ENCODE measurements around the gene SLC45A3.

The SLC45A3 gene

DNA sequence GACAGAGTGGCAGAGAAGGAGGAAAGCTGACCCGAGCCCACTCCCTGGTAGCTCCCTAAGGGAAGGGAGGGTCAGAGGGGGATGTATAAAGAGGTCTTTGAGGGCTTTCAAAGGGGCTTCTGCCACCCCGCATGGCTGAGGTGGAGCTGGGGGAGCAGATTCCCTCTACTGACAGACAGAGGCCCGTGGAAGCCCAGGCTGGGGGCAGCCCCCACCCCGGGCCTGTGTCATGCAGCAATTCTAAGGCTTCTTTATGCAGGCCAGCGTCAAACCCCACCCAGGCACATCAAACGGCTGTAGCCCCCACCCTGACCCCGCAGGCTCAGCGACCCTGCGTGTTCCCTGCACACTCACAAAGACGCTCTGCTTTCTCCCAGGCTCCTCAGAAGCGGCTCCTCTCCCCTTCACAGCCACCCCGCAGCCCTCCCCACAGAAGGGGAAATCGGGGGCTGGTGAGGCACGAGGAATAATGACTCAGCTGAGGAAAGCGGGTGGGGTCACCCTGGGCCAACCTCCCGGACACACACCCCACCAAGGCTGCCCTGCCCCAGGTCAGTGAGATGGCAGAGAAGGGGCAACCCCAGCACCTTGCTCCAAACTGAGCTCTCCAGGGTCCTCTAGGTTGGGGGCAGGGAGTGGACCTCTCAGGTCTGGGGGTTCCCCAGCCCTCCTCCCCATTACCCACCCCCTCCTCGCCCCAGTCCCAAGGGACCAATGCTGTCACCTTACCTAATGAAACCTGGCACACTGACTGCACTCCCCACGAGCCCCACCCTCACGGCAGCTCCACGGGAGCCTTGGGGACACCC is 10.8 kb downstream of the SLC45A3 start:
- peak in 30 of 56 donors; percentile 25 to 69 (median 56) for DNase-seq

DNA sequence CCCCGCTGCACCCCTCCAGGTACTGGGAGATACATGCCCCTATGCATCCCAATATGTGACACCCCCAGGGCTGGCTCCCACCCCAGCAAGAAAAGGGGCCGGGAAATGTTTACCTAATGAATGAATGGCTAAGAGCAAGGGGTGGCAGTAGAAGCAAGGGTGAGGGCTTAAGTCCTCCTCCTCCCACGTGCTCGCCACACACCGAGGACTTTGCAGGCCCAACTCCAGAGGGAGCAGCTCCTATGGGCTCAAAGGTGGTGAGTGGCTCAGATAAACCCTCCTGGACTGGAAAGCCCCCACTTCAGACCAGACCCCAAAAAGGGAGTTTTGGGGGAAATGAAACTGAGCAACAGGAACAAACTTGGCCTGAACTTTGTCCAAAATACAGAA is 11.4 kb downstream of the SLC45A3 start:
- peak in 1 of 56 donors; percentile 32 for DNase-seq

- peak in 14 of 56 donors; percentile 20 to 56 (median 37) for DNase-seq
These were observed 12.2 kb downstream of the SLC45A3 start for GRCh38 chr1:205667909-205668643.

- no peak for DNase-seq
These were observed 13.7 kb downstream of the SLC45A3 start for GRCh38 chr1:205666372-205667166.

DNA sequence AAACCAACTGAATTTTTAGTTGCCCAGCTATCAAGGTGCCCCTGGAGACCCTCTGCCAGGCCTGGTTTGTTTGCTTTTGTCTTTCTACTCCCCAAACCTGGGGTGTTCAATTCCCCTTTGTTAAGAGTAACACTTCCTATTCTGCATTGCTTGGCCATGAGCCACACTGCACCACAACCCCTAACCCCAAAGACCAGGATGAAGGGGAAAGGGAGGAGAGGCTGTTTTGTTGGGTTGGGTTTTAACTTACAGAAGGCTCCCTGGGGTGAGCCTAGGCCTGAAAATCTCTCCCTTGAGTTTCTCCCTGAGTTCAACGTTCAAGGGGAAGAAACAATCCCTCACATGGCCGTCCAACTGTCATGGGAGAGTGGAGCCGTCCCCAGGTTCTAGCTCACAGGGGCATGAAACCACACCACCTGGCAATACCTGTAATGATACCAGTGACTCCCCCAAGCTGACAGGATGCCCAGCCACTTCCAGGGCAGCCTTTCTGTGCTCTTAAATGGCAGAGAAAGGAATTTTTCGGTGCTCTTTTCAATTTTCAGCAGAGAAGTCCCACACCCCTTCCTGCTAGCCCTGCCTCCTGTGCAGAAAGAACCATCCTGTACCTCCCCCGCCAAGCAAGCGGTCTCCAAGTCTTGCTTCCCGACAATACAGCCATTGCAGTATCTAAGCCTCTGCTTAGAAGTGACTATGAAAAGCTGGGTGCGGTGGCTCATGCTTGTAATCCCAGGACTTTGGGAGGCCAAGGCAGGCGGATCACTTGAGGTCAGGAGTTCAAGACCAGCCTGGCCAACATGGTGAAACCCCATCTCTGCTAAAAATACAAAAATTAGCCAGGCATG is 14.9 kb downstream of the SLC45A3 start:
- DNase-seq, result no peak

- DNase-seq, result peak in 1 of 56 donors; percentile 34
These were observed 15.8 kb downstream of the SLC45A3 start for GRCh38 chr1:205664399-205665017.

DNA sequence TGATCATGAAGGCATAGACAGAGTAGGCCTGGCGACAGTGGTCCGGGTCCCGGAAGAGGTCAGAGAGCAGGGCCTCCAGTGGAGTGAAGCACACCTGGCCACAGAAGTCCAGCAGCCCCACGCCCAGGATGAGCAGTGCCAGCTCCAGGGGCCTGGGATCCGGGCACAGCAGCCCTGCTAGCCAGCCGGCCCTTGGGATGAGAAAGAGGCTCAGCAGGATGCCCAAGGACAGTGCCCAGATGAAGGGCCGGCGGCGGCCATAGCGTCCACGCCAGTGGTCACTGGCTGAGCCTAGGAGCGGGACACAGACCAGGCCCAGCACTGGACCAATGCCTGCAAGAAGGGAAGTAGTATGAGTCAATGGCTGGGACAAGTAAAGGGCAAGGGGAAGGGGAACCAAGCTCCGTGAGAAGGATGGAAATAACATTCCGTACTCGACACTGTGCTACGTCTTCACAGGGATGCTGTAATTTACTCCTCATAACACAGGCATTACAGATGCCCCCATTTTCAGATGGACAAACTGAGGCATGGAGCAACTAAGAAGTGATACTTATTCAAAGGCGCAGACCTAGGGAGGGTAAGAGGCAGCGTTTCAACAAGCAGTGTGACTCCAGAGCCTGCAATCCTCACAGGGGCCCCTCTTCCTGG is 16.9 kb downstream of the SLC45A3 start:
- DNase-seq, result no peak

- DNase-seq, result no peak
These were observed 17.5 kb downstream of the SLC45A3 start for GRCh38 chr1:205662791-205663190.

- DNase-seq, result no peak
These were observed 18.1 kb downstream of the SLC45A3 start for GRCh38 chr1:205662135-205662738.

GRCh38 chr1:205661429-205662134 is 18.7 kb downstream of the SLC45A3 start:
- no peak for DNase-seq

DNA sequence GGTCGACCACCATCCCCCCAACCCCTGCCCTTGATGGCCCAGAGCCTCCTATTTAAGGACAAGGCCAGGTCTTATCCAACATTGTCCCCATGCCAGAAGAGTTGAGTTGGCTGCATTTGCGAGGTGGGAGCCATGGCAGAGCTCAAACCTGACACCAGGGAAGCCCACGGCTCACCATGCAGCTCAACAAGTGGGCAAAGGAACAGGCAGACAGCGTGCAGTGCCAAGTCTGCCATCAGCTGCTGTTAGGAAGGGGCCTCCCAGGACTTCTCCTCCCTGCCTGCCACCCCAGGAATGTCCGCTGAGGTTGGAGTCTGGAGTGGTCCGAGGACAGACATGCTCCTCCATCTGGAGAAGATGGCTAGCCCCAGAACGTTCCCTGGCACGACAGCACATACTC is 19.9 kb downstream of the SLC45A3 start:
- DNase-seq, result no peak

DNA sequence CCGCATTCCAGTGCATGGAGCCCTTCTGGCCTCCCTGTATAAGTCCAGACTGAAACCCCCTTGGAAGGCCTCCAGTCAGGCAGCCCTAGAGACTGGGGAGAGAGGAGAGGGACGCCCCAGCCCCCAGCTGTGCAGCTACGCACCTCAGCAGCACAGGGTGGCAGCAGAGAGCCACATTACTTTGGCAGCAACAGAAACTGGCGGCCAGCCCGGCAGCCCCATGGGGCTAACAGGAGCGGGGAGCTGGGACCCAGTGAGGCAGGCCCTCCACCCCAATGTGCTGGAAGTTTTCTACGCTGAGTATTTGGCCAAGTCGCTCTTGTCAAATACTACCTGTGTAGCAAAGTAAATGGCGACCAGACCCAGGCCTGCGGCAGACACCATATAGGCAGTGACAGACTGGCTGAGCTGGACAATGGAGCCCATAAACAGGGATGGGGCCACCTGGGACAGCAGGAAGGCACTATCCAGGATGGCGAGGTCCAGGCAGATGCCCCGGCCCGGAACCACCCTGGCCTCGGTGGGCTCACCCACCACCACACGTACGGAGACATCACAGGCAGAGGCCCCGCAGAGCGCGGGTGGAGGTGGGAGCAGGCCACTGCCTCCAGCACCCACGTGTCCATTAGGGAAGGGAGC is 21.2 kb downstream of the SLC45A3 start:
- DNase-seq, result peak in 53 of 56 donors; percentile 27 to 88 (median 69)

DNA sequence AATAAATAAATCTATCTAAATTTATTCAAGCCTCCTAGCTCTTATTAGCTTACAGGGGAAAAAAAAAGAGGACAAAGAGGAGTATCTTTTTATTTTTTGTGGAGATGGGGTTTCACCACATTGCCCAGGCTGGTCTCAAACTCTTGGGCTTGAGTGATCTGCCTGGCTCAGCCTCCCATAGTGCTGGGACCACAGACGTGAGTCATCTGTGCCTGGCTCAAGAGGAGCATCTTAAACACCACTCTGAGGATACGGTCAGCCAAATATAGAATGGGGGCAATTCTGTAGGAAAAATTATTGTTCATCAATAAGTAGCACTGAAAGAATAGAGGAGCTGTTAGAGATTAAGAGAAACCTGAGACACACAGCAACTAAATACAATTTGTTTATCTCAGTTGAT is 24.1 kb downstream of the SLC45A3 start:
- DNase-seq, result no peak

DNA sequence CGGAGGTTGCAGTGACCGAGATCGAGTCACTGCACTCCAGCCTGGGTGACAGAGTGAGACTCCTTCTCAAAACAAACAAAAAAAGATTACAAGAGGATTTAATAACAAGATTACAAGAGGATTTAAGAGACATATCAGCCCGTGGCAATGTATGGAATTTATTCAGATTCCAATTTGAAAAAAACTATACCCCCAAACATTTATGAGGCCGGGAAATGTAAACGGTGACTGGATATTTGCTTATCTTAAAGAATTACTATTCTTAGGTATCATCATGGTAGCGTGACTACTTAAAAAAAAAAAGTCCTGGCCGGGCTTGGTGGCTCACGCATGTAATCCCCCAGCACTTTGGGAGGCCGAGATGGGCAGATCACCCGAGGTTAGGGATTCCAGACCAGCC is 27.3 kb downstream of the SLC45A3 start:
- no peak for DNase-seq

DNA sequence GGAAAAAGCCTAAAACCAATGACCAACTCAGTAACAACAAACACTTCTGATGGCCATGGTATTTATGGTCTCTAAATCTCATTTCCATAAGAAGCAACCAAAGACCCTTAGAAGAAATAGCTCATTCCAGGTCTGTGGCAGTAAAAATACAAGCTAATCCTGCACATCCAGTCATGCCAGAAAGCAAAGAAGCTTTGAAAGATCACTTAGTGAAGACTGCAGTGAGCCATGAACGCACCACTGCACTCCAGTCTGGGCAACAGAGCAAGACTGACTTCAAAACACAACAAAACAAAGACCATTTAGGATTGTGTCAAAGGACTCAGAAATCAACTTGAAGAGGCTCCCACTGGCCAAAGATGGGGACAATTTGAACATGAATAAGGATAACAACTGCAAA is 30.1 kb downstream of the SLC45A3 start:
- DNase-seq, result no peak

DNA sequence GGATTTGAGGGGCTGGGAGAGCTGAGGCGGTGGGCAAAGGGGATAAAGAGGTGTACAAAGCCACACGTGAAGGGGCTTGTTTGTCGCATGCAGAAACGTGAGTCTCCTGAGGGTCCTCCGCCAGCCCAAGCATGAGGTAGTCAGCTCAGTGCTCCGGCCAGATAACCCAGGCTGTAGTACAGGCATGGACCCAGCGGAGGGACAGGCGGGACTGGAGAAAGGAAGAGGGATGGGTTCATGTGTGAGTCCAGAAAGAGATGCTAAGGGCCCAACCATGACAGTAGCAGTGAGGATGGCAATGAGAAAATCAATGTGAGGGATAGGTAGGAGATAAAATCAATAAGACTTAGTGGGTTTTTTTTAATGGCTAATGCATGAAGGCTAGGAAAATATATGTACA is 34.8 kb downstream of the SLC45A3 start:
- no peak for DNase-seq

- no peak for DNase-seq
These were observed 37.5 kb downstream of the SLC45A3 start for GRCh38 chr1:205642679-205643307.

DNA sequence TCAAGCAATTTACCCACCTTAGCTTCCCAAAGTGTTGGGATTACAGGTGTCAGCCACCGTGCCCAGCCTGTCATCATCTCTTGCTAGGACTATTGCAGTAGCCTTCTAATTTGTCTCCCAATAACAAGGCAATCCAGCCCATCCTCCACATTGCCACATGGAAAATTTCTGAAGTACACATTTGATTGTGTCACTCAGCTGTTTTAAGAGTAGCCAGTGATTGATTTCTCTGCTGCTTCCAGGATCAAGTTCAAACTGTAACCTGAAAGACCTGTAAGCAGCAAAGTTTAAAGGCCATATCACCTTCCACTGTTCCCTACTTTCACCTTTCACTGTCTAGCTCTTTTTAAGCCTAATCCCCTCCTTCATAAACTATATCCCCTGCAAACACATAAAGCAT is 40.7 kb downstream of the SLC45A3 start:
- DNase-seq, result no peak

Data from amygdala (tissue), 56 donors.